Immature natural killer cell (primary cell): ENCODE measurements around the gene FDXACB1. TPM values are rescaled to one million over a fixed set of nuclear protein-coding genes. Genes with fewer than 3 reads are reported as not detected.

Source experiments
- DNase-seq, 3 donors: peaks; one replicate each; pipeline ENCODE4 v3.0.0; 2022; ENCODE audit warnings: mixed read lengths in 1 of 3
- H3K27ac Mint-ChIP-seq, 6 donors: one replicate each; pipeline ENCODE4 v1.8.0; 2020; ENCODE audit warnings: mixed read lengths in 6 of 6, mild to moderate bottlenecking in 5 of 6, inconsistent platforms in 4 of 6, moderate library complexity in 3 of 6
- H3K27me3 Mint-ChIP-seq, 3 donors: one replicate each; pipeline ENCODE4 v1.8.0; 2020 to 2021; ENCODE audit warnings: low read depth in 3 of 3, mild to moderate bottlenecking in 3 of 3, mixed read lengths in 3 of 3, moderate library complexity in 3 of 3, inconsistent platforms in 1 of 3
- H3K36me3 Mint-ChIP-seq, 3 donors: one replicate each; pipeline ENCODE4 v1.8.0; 2020; ENCODE audit warnings: mixed read lengths in 3 of 3, inconsistent platforms in 2 of 3, mild to moderate bottlenecking in 2 of 3
- H3K4me1 Mint-ChIP-seq, 2 donors: one replicate each; pipeline ENCODE4 v1.8.0; 2020; ENCODE audit warnings: inconsistent platforms in 2 of 2, mild to moderate bottlenecking in 2 of 2, mixed read lengths in 2 of 2, moderate library complexity in 1 of 2
- H3K4me3 Mint-ChIP-seq, 5 donors: one replicate each; pipeline ENCODE4 v1.8.0; 2020; ENCODE audit warnings: mild to moderate bottlenecking in 5 of 5, mixed read lengths in 5 of 5, inconsistent platforms in 3 of 5, moderate library complexity in 3 of 5
- H3K9me3 Mint-ChIP-seq, 6 donors: one replicate each; pipeline ENCODE4 v1.8.0; 2020; ENCODE audit warnings: mild to moderate bottlenecking in 6 of 6, mixed read lengths in 6 of 6, inconsistent platforms in 4 of 6, moderate library complexity in 3 of 6
- polyA plus RNA-seq, 3 donors: library from polyadenylated mRNA; unstranded; fragments of 300-500 nt; fragmentation: Illumina TruSeq; gene quantifications; one replicate each; pipeline ENCODE4 v1.2.3, GENCODE V29; 2021

FDXACB1 gene
- polyA plus RNA-seq, 3 donors from 2014 or later, result 3.3 to 9.8 (median 5.8) TPM

DNA sequence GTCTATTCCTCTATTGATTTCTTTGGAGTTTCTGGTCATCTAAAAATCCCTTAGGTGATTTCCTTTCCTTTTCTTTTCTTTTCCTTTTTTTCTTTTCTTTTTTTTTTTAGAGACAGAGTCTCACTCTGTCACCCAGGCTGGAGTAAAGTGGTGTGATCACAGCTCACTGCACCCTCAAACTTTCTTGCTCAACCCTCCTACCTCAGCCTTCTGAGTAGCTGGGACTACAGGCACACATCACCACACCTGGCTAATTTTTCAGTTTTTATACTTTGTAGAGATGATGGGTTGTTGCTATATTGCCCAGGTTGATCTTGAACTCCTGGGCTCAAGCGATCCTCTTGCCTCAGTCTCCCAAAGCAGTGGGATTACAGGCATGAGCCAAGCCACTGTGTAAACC lies 37.8 kb upstream of the FDXACB1 start:
- H3K27ac Mint-ChIP-seq, result no peak overlapping the region
- H3K9me3 Mint-ChIP-seq, result peaks cover 0 to 1% (median 0%) of the 10 kb centered on the region in 6 donors
- peaks cover 0 to 4% (median 0%) of the 10 kb centered on the region in 3 donors for H3K36me3 Mint-ChIP-seq
- no peak for DNase-seq
- no peak overlapping the region for H3K4me3 Mint-ChIP-seq
- no peaks in the 10 kb centered on the region for H3K4me1 Mint-ChIP-seq
- H3K27me3 Mint-ChIP-seq, result peaks cover 7 to 16% (median 8%) of the 10 kb centered on the region in 3 donors

GRCh38 chr11:111913997-111914396 lies 35.0 kb upstream of the FDXACB1 start:
- Mint-ChIP-seq H3K4me1 (no peaks in the 10 kb centered on the region), H3K9me3 (peaks cover 0 to 4% (median 0%) of the 10 kb centered on the region in 6 donors), H3K27me3 (peaks cover 15 to 18% (median 16%) of the 10 kb centered on the region in 3 donors), H3K36me3 (peaks cover 0 to 4% (median 0%) of the 10 kb centered on the region in 3 donors), H3K27ac (no peak overlapping the region), H3K4me3 (no peak overlapping the region)
- DNase-seq, result no peak

- DNase-seq, result no peak
- peaks cover 0 to 4% (median 0%) of the 10 kb centered on the region in 3 donors for H3K36me3 Mint-ChIP-seq
- H3K27ac Mint-ChIP-seq, result no peak overlapping the region
- peaks cover 0 to 4% (median 0%) of the 10 kb centered on the region in 6 donors for H3K9me3 Mint-ChIP-seq
- H3K4me3 Mint-ChIP-seq, result no peak overlapping the region
- no peaks in the 10 kb centered on the region for H3K4me1 Mint-ChIP-seq
- H3K27me3 Mint-ChIP-seq, result peaks cover 15 to 18% (median 16%) of the 10 kb centered on the region in 3 donors
Measured at GRCh38 chr11:111913031-111913861, 34.3 kb upstream of the FDXACB1 start.

- no peak for DNase-seq
- Mint-ChIP-seq H3K9me3 (peaks cover 0 to 4% (median 0%) of the 10 kb centered on the region in 6 donors), H3K4me3 (no peak within 1 kb of the TSS), H3K36me3 (peaks cover 0 to 4% (median 0%) of the 10 kb centered on the region in 3 donors), H3K27me3 (peaks cover 16 to 18% (median 16%) of the 10 kb centered on the region in 3 donors), H3K4me1 (no peaks in the 10 kb centered on the region), H3K27ac (no peak within 1 kb of the TSS)
Measured at GRCh38 chr11:111912535-111912934, 33.6 kb upstream of the FDXACB1 start, which contains the start of gene HSPB2. HSPB2 (plus strand) TSS chr11:111912734; CDS start chr11:111912830, 96 bp downstream.

- no peak for DNase-seq
- Mint-ChIP-seq H3K27ac (no peak within 1 kb of the TSS), H3K4me1 (no peaks in the 10 kb centered on the region), H3K4me3 (no peak within 1 kb of the TSS), H3K9me3 (peaks cover 0 to 4% (median 0%) of the 10 kb centered on the region in 6 donors), H3K27me3 (peaks cover 16 to 18% (median 17%) of the 10 kb centered on the region in 3 donors), H3K36me3 (no peaks in the 10 kb centered on the region)
Measured at GRCh38 chr11:111911563-111912401, 32.8 kb upstream of the FDXACB1 start, which contains the start of gene CRYAB. CRYAB (minus strand) TSS chr11:111911770; CDS start chr11:111911724, 46 bp downstream.

- no peaks in the 10 kb centered on the region for H3K36me3 Mint-ChIP-seq
Measured at GRCh38 chr11:111910676-111911562, 32.0 kb upstream of the FDXACB1 start.

DNA sequence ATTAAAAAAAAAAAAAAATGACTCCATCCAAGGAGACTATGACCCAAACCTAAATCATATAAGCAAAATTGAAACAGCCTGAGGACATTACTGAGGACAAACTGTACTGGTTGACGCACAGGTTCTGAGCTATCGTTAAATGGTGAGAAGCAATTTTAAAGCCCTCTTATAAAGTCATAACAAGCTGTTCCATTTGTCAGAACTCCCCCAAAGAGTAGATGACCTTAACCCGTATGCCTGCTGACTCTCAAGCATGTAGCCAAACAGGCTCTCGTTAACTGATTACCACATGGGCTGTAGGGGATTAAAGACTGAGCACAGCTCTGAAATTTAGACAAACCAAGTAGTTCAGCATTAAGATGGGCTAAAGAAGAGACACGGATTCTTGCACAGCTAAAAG lies 30.4 kb upstream of the FDXACB1 start:
- Mint-ChIP-seq H3K27me3 (peaks cover 7 to 18% (median 12%) of the 10 kb centered on the region in 3 donors), H3K9me3 (peaks cover 0 to 2% (median 0%) of the 10 kb centered on the region in 6 donors)

More at GRCh38 chr11:111910676-111911562, 32.0 kb upstream of the FDXACB1 start:
- no peaks in the 10 kb centered on the region for H3K4me1 Mint-ChIP-seq
- no peak overlapping the region for H3K27ac Mint-ChIP-seq
- peaks cover 0 to 2% (median 0%) of the 10 kb centered on the region in 6 donors for H3K9me3 Mint-ChIP-seq
- DNase-seq, result no peak
- no peak overlapping the region for H3K4me3 Mint-ChIP-seq
- H3K27me3 Mint-ChIP-seq, result peaks cover 12 to 16% (median 15%) of the 10 kb centered on the region in 3 donors

GRCh38 chr11:111908639-111909305 lies 29.8 kb upstream of the FDXACB1 start:
- Mint-ChIP-seq H3K4me3 (no peak overlapping the region), H3K9me3 (peaks cover 0 to 2% (median 0%) of the 10 kb centered on the region in 6 donors), H3K27me3 (peaks cover 7 to 15% (median 12%) of the 10 kb centered on the region in 3 donors), H3K4me1 (no peaks in the 10 kb centered on the region), H3K27ac (no peak overlapping the region), H3K36me3 (peaks cover 0 to 4% (median 0%) of the 10 kb centered on the region in 3 donors)
- DNase-seq, result no peak

More for the DNA sequence above, 30.4 kb upstream of the FDXACB1 start:
- no peak for DNase-seq
- H3K4me1 Mint-ChIP-seq, result no peaks in the 10 kb centered on the region
- H3K4me3 Mint-ChIP-seq, result no peak overlapping the region
- H3K27ac Mint-ChIP-seq, result no peak overlapping the region
- peaks cover 0 to 4% (median 0%) of the 10 kb centered on the region in 3 donors for H3K36me3 Mint-ChIP-seq

- Mint-ChIP-seq H3K4me1 (no peaks in the 10 kb centered on the region), H3K4me3 (no peak overlapping the region), H3K27me3 (peaks cover 5 to 15% (median 10%) of the 10 kb centered on the region in 3 donors), H3K9me3 (peaks cover 0 to 2% (median 0%) of the 10 kb centered on the region in 6 donors), H3K36me3 (peaks cover 0 to 5% (median 4%) of the 10 kb centered on the region in 3 donors), H3K27ac (no peak overlapping the region)
- DNase-seq, result no peak
Measured at GRCh38 chr11:111906680-111907079, 27.7 kb upstream of the FDXACB1 start.

DNA sequence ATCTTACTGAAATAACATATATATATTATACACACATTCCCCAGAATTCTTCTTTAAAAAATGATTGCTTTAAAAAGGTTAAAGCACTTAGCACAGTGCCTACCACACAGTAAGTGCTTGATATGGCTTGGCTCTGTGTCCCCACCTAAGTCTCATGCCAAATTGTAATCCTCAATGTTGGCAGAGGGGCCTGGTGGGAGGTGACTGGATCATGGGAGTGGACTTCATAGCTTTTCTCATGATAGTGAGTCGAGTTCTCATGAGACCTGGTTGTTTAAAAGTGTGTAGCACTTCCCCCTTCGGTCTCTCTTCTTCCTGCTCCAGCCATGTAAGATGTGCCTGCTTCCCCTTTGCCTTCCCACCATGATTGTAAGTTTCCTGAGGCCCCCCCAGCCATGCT lies 26.4 kb upstream of the FDXACB1 start:
- Mint-ChIP-seq H3K36me3 (peaks cover 0 to 5% (median 4%) of the 10 kb centered on the region in 3 donors), H3K9me3 (no peaks in the 10 kb centered on the region), H3K27ac (no peak overlapping the region), H3K4me3 (no peak overlapping the region), H3K27me3 (peaks cover 5 to 7% (median 6%) of the 10 kb centered on the region in 3 donors), H3K4me1 (no peaks in the 10 kb centered on the region)
- DNase-seq, result no peak

DNA sequence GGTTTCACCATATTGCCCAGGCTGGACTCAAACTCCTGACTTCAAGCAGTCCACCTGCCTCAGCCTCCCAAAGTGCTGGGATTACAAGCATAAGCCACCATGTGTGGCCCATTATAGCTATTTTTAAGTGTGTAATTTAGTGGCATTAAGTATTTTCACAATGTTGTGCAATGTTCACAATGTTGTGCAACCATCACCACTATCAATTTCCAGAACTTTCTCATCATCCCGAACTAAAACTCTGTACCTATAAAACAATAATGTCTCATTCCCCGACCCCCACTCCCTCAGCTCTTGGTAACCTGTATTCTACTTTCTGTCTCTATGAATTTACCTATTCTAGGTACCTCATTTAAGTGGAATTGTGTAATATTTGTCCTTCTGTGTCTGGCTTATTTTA lies 7.9 kb upstream of the FDXACB1 start:
- H3K9me3 Mint-ChIP-seq, result no peaks in the 10 kb centered on the region
- DNase-seq, result no peak
- H3K27me3 Mint-ChIP-seq, result peaks cover 0 to 3% (median 3%) of the 10 kb centered on the region in 3 donors
- no peak overlapping the region for H3K27ac Mint-ChIP-seq
- H3K4me1 Mint-ChIP-seq, result no peaks in the 10 kb centered on the region
- H3K4me3 Mint-ChIP-seq, result no peak overlapping the region
- H3K36me3 Mint-ChIP-seq, result peaks cover 0 to 4% (median 0%) of the 10 kb centered on the region in 3 donors

DNA sequence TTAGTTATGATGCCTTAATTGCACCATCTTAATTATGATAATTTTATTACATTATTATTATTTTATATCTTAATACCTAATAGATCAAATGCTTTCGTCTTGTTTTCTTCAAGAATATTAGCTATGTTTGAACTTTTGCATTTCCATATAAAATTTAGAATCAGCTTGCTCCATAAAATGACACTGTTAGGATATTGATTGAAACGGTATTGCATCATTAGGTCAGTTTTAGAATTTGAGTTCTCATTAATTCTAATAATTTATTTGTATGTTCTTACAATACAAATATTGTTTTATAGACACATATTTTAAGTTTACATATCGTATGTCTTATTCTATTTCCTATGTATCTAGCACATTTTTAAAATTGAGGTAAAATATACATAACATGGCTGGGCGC lies 7.1 kb upstream of the FDXACB1 start:
- Mint-ChIP-seq H3K27ac (no peak overlapping the region), H3K4me3 (no peak overlapping the region), H3K27me3 (peaks cover 0 to 3% (median 3%) of the 10 kb centered on the region in 3 donors), H3K9me3 (no peaks in the 10 kb centered on the region), H3K36me3 (peaks cover 0 to 4% (median 0%) of the 10 kb centered on the region in 3 donors), H3K4me1 (no peaks in the 10 kb centered on the region)
- DNase-seq, result no peak
